HEK293 (cell line): ENCODE results near the gene TMEM14A.
"Not testable (repeated sequence)": the region's sequence is repeated elsewhere in the genome, so short reads cannot be mapped to it uniquely, and the experiment has no call there.

Experiments
- CTCF ChIA-PET: fragments of 350-600 bp; formaldehyde crosslinking; extraction: SDS; loops from one replicate; lab custom pipeline; 2021; ENCODE audit warnings: antibody characterized with exemption; lab: Yijun Ruan, JAX
- POLR2A ChIA-PET: fragments of 300-600 bp; formaldehyde crosslinking; extraction: SDS; loops from one replicate; lab custom pipeline; 2020; ENCODE audit warnings: antibody characterized with exemption, inconsistent platforms; lab: Yijun Ruan, JAX
- H3K27ac ChIP-seq: fragments of 200-500 bp; sonication (Bioruptor generic); 2 replicates; pipeline ENCODE4 v1.5.1; 2014; ENCODE audit warnings: low read depth, low read length, control low read depth, inconsistent platforms; ENCODE audit errors: extremely low read depth
- H3K36me3 ChIP-seq, 2 experiments: fragments of 200-500 bp in 1 of 2; sonication (Bioruptor generic) in 1 of 2; 1 replicate in 1 of 2; 2 replicates in 1 of 2; pipeline ENCODE4 v1.5.1; 2014 to 2017; ENCODE audit warnings: inconsistent platforms in 2 of 2, low read length in 2 of 2; ENCODE audit not compliant: control insufficient read depth in 2 of 2, insufficient read depth in 1 of 2
- H3K4me1 ChIP-seq: fragments of 200-500 bp; sonication (Bioruptor generic); 2 replicates; pipeline ENCODE4 v1.5.1; 2014; ENCODE audit warnings: mild to moderate bottlenecking, low read length, inconsistent platforms; ENCODE audit not compliant: control insufficient read depth, insufficient read depth
- H3K4me3 ChIP-seq: 2 replicates; pipeline ENCODE4 v1.5.1; 2011; ENCODE audit warnings: low read depth, mild to moderate bottlenecking, control low read depth, low read length, moderate library complexity
- H3K9me3 ChIP-seq: fragments of 200-500 bp; sonication (Bioruptor generic); 2 replicates; pipeline ENCODE4 v1.5.1; 2014; ENCODE audit warnings: low read depth, low read length, inconsistent platforms; ENCODE audit not compliant: control insufficient read depth, insufficient read depth
- GLI2 ChIP-seq: fragments of 450-650 bp; formaldehyde crosslinking; IDR thresholded peaks from 2 replicates; pipeline ENCODE4; 2017; ENCODE audit warnings: missing biosample characterization, missing genetic modification characterization, low read depth, borderline replicate concordance
- GLIS2 ChIP-seq: fragments of 450-650 bp; formaldehyde crosslinking; IDR thresholded peaks from 2 replicates; pipeline ENCODE4 v1.5.1; 2016; ENCODE audit warnings: missing biosample characterization, missing genetic modification characterization
- KLF7 ChIP-seq: fragments of 450-650 bp; formaldehyde crosslinking; IDR thresholded peaks from 2 replicates; pipeline ENCODE4 v1.5.1; 2016; ENCODE audit warnings: missing biosample characterization, missing genetic modification characterization, borderline replicate concordance
- MZF1 ChIP-seq: fragments of 450-650 bp; formaldehyde crosslinking; IDR thresholded peaks from 2 replicates; pipeline ENCODE4 v1.5.1; 2017; ENCODE audit warnings: missing biosample characterization, missing genetic modification characterization, borderline replicate concordance
- PATZ1 ChIP-seq: fragments of 450-650 bp; formaldehyde crosslinking; IDR thresholded peaks from 2 replicates; pipeline ENCODE4 v1.5.1; 2016; ENCODE audit warnings: missing biosample characterization, missing genetic modification characterization
- PBX3 ChIP-seq: sonication (generic); formaldehyde crosslinking; IDR thresholded peaks from 2 replicates; pipeline ENCODE4 v1.8.1; 2022; ENCODE audit warnings: mild to moderate bottlenecking, moderate library complexity, missing genetic modification reagents
- PRDM10 ChIP-seq: fragments of 450-650 bp; formaldehyde crosslinking; IDR thresholded peaks from 2 replicates; pipeline ENCODE4 v1.5.1; 2016; ENCODE audit warnings: missing biosample characterization, missing genetic modification characterization
- RBAK ChIP-seq: fragments of 450-650 bp; formaldehyde crosslinking; IDR thresholded peaks from 2 replicates; pipeline ENCODE4 v1.5.1; 2016; ENCODE audit warnings: missing biosample characterization, missing genetic modification characterization
- SP7 ChIP-seq: fragments of 450-650 bp; formaldehyde crosslinking; IDR thresholded peaks from 2 replicates; pipeline ENCODE4 v1.5.1; 2016; ENCODE audit warnings: missing biosample characterization, missing genetic modification characterization
- TRIM28 ChIP-seq: IDR thresholded peaks from 2 replicates; pipeline ENCODE4 v1.6.1; 2011; ENCODE audit warnings: low read length, control low read depth, borderline replicate concordance
- ZEB2 ChIP-seq: fragments of 450-650 bp; formaldehyde crosslinking; IDR thresholded peaks from 2 replicates; pipeline ENCODE4 v1.5.1; 2016; ENCODE audit warnings: missing biosample characterization, missing genetic modification characterization
- ZNF202 ChIP-seq: fragments of 450-650 bp; formaldehyde crosslinking; IDR thresholded peaks from 2 replicates; pipeline ENCODE4 v1.5.1; 2016; ENCODE audit warnings: missing biosample characterization, missing genetic modification characterization, borderline replicate concordance
- ZNF404 ChIP-seq: fragments of 450-650 bp; formaldehyde crosslinking; IDR thresholded peaks from 2 replicates; pipeline ENCODE4 v1.5.1; 2017; ENCODE audit warnings: missing biosample characterization, missing genetic modification characterization
- ZNF510 ChIP-seq: fragments of 450-650 bp; formaldehyde crosslinking; IDR thresholded peaks from 2 replicates; pipeline ENCODE4 v1.5.1; 2018; ENCODE audit warnings: mild to moderate bottlenecking, missing genetic modification characterization, missing biosample characterization; ENCODE audit not compliant: insufficient replicate concordance
- ZNF645 ChIP-seq: fragments of 450-650 bp; formaldehyde crosslinking; IDR thresholded peaks from 2 replicates; pipeline ENCODE4; 2016; ENCODE audit warnings: missing biosample characterization, missing genetic modification characterization
- ZNF704 ChIP-seq: fragments of 450-650 bp; formaldehyde crosslinking; IDR thresholded peaks from 2 replicates; pipeline ENCODE4 v1.5.1; 2016; ENCODE audit warnings: missing biosample characterization, missing genetic modification characterization
- ZNF707 ChIP-seq: fragments of 450-650 bp; formaldehyde crosslinking; IDR thresholded peaks from 2 replicates; pipeline ENCODE4 v1.5.1; 2016; ENCODE audit warnings: missing biosample characterization, missing genetic modification characterization
- ZNF76 ChIP-seq: fragments of 450-650 bp; formaldehyde crosslinking; IDR thresholded peaks from 2 replicates; pipeline ENCODE4; 2016; ENCODE audit warnings: low read depth, missing biosample characterization, missing genetic modification characterization, borderline replicate concordance
- ZNF785 ChIP-seq: fragments of 450-650 bp; formaldehyde crosslinking; IDR thresholded peaks from 2 replicates; pipeline ENCODE4 v1.5.1; 2016; ENCODE audit warnings: missing biosample characterization, missing genetic modification characterization
- ZNF791 ChIP-seq: fragments of 450-650 bp; formaldehyde crosslinking; IDR thresholded peaks from 2 replicates; pipeline ENCODE4 v1.5.1; 2016; ENCODE audit warnings: missing biosample characterization, missing genetic modification characterization
- ZNF792 ChIP-seq: fragments of 450-650 bp; formaldehyde crosslinking; IDR thresholded peaks from 2 replicates; pipeline ENCODE4 v1.5.1; 2016; ENCODE audit warnings: missing biosample characterization, missing genetic modification characterization

Gene TMEM14A

GRCh38 chr6:52674666-52675065 is 3.8 kb downstream of the TMEM14A start (continued):
- TF ChIP-seq ZNF510 (no peak), ZNF704 (no peak)

- ChIA-PET CTCF (interaction anchor here (0.6 to 1.9 kb wide), 5 partner anchors 13 to 348 kb away, joined by 3 to 7 read pairs (median 3); no protein-coding TSS in a partner anchor), POLR2A (no interaction called here)
- no peaks in the 10 kb centered on the region for H3K9me3 ChIP-seq
These were observed 4.5 kb downstream of the TMEM14A start for GRCh38 chr6:52675372-52675771.

GRCh38 chr6:52676631-52677030 is 5.7 kb downstream of the TMEM14A start:
- H3K36me3 ChIP-seq, H3K4me3 ChIP-seq, CTCF ChIA-PET, POLR2A ChIA-PET, H3K4me1 ChIP-seq, H3K9me3 ChIP-seq, H3K27ac ChIP-seq: not testable (repeated sequence)

More at GRCh38 chr6:52675372-52675771, 4.5 kb downstream of the TMEM14A start:
- no peak overlapping the region for H3K27ac ChIP-seq
- H3K4me3 ChIP-seq: no peak overlapping the region
- no peak for TF ChIP-seq ZNF645 (tag by site-specific recombination)
- TF ChIP-seq PATZ1 (tag by site-specific recombination): no peak
- no peak for TF ChIP-seq ZNF76 (tag by site-specific recombination)
- no peak for TF ChIP-seq KLF7
- no peak for TF ChIP-seq ZNF792
- no peak for TF ChIP-seq MZF1 (tag by site-specific recombination)
- TF ChIP-seq RBAK (tag by site-specific recombination): no peak
- TF ChIP-seq ZNF404: no peak
- TF ChIP-seq SP7 (tag by site-specific recombination): no peak
- no peak for TF ChIP-seq GLI2 (tag by site-specific recombination)
- no peak for TF ChIP-seq ZNF785
- no peak for TF ChIP-seq ZNF707 (tag by site-specific recombination)
- no peak for TF ChIP-seq PBX3 (CRISPR knock-in tag)
- no peak for TF ChIP-seq GLIS2
- TF ChIP-seq ZNF791: no peak
- no peak for TF ChIP-seq PRDM10 (tag by site-specific recombination)
- TF ChIP-seq ZEB2 (tag by site-specific recombination): no peak
- TF ChIP-seq ZNF202 (tag by site-specific recombination): no peak
- TF ChIP-seq TRIM28: no peak
- peaks cover 2% of the 10 kb centered on the region; the same call in 1 of the 2 replicates for H3K4me1 ChIP-seq
- H3K36me3 ChIP-seq: peaks cover 0 to 3% of the 10 kb centered on the region in 2 experiments; a peak in 2 of 3 replicates
